MM.1S (cell line): ENCODE data around the gene SLC27A6.

Experiments
- CTCF ChIP-seq: fragments of 300-600 bp; sonication (generic); IDR thresholded peaks from 2 replicates; pipeline ENCODE4 v1.5.1; 2016; ENCODE audit warnings: antibody characterized with exemption, low read length, mixed read lengths
- EZH2 ChIP-seq: fragments of 300-600 bp; sonication (generic); optimal IDR thresholded peaks from 2 replicates; pipeline ENCODE3; 2017; ENCODE audit warnings: low read depth, mild to moderate bottlenecking, antibody characterized with exemption, low read length, mixed read lengths
- EZH2phosphoT487 ChIP-seq: fragments of 300-600 bp; sonication (generic); IDR thresholded peaks from 2 replicates; pipeline ENCODE4 v1.6.1; 2018; ENCODE audit warnings: antibody characterized with exemption, low read length

- TF ChIP-seq CTCF (no peak), EZH2phosphoT487 (no peak), EZH2 (no peak)
Measured at GRCh38 chr5:129057329-129057728, 92.0 kb downstream of the SLC27A6 start.
